Measurements from ENCODE around the gene SEMA6A.

GRCh38 chr5:116529615-116530014, 45.0 kb downstream of the SEMA6A start:
- TF ChIP-seq, protein P1, sequence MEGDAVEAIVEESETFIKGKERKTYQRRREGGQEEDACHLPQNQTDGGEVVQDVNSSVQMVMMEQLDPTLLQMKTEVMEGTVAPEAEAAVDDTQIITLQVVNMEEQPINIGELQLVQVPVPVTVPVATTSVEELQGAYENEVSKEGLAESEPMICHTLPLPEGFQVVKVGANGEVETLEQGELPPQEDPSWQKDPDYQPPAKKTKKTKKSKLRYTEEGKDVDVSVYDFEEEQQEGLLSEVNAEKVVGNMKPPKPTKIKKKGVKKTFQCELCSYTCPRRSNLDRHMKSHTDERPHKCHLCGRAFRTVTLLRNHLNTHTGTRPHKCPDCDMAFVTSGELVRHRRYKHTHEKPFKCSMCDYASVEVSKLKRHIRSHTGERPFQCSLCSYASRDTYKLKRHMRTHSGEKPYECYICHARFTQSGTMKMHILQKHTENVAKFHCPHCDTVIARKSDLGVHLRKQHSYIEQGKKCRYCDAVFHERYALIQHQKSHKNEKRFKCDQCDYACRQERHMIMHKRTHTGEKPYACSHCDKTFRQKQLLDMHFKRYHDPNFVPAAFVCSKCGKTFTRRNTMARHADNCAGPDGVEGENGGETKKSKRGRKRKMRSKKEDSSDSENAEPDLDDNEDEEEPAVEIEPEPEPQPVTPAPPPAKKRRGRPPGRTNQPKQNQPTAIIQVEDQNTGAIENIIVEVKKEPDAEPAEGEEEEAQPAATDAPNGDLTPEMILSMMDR (IDR thresholded peaks at IDR 0.05 in 8 of 11, conservative IDR thresholded peaks at IDR 0.05 in 3 of 11), result no peak
- TF ChIP-seq POLR2AphosphoS5 (IDR thresholded peaks at IDR 0.05) (no peak), POLR2A (IDR thresholded peaks at IDR 0.05) (no peak)
